Fibroblast of skin of right biceps (primary cell): ENCODE measurements around the gene CREM.
A peak's percentile ranks its signal among the peaks of the same experiment; 100 is the strongest.

Experiments used
- DNase-seq: peaks from one replicate; pipeline ENCODE4 v3.0.0-alpha.2; 2013

The CREM gene

GRCh38 chr10:35223016-35223415, 96.4 kb downstream of the CREM start:
- DNase-seq, result no peak

- DNase-seq, result no peak
These were observed 97.5 kb downstream of the CREM start for GRCh38 chr10:35224045-35224740.

GRCh38 chr10:35225204-35225603, 98.6 kb downstream of the CREM start:
- no peak for DNase-seq

GRCh38 chr10:35226507-35226906, 99.9 kb downstream of the CREM start:
- no peak for DNase-seq

- DNase-seq, result no peak
These were observed 101.4 kb downstream of the CREM start for GRCh38 chr10:35228058-35228457.

GRCh38 chr10:35231646-35232045, 105.0 kb downstream of the CREM start:
- no peak for DNase-seq

GRCh38 chr10:35232527-35232926, 105.9 kb downstream of the CREM start:
- peak; percentile 35 for DNase-seq

- DNase-seq, result no peak
These were observed 107.4 kb downstream of the CREM start for GRCh38 chr10:35234073-35234472.

- peak; percentile 39 for DNase-seq
These were observed 110.1 kb downstream of the CREM start for GRCh38 chr10:35236739-35237138.

GRCh38 chr10:35237766-35238512, 111.3 kb downstream of the CREM start:
- no peak for DNase-seq

GRCh38 chr10:35244549-35244948, 117.9 kb downstream of the CREM start:
- no peak for DNase-seq

GRCh38 chr10:35246770-35247343, 120.2 kb downstream of the CREM start:
- no peak for DNase-seq

- no peak for DNase-seq
These were observed 124.9 kb downstream of the CREM start for GRCh38 chr10:35251373-35252100.

GRCh38 chr10:35257057-35257983, 130.7 kb downstream of the CREM start:
- DNase-seq, result no peak

- peak; percentile 96 for DNase-seq
These were observed 133.2 kb downstream of the CREM start for GRCh38 chr10:35259769-35260397.

- peak; percentile 14 for DNase-seq
These were observed 135.8 kb downstream of the CREM start for GRCh38 chr10:35262436-35262835.
